ENCODE data around the gene DDHD1.

Gene DDHD1

DNA sequence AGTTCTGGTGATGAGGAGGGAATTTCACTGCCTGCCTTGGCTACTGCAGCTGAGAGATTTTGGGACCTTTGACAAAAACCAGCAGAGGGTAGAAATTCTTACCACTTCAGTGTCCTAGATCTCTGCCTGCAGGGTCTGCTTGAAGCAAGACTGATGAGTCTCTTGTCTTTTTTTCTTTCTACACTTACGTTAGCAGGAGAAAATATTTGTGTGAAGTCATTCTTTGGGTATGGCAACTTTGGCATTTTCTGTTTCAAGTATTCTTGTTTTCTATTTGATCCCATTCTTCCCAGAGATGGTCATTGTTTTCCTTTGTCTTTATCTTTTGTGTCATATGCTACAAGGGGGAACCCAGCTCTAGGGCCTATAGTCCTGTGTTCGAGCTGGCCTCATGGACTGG, 136.6 kb downstream of the DDHD1 start:
- Histone ChIP-seq H4K8ac (ENCODE audit: low read length) (no peak overlapping the region), H3K4ac (ENCODE audit: low read depth in 1 of 2, low read length in 2 of 2) (no peak overlapping the region), H2AK5ac (ENCODE audit: low read length, severe bottlenecking) (no peak overlapping the region), H3K23ac (ENCODE audit: low read length in 2 of 2) (no peak overlapping the region), H3K14ac (ENCODE audit: low read length in 2 of 2) (no peak overlapping the region), H3K27me3 (ENCODE audit: control insufficient read depth in 1 of 2, insufficient read depth in 1 of 2, low read length in 2 of 2) (no peaks in the 10 kb centered on the region), H3K4me2 (ENCODE audit: low read length, poor library complexity, severe bottlenecking) (no peak overlapping the region), H3K79me1 (replicated peaks; ENCODE audit: low read length, poor library complexity, severe bottlenecking) (no peaks in the 10 kb centered on the region), H2BK12ac (ENCODE audit: low read length in 2 of 2) (no peak overlapping the region), H4K91ac (ENCODE audit: low read length) (no peak overlapping the region), H2BK120ac (ENCODE audit: low read depth, low read length) (no peak overlapping the region), H3K9me3 (ENCODE audit: control insufficient read depth, low read length) (no peaks in the 10 kb centered on the region), H3K4me1 (ENCODE audit: control insufficient read depth, insufficient read depth, low read depth, low read length) (no peaks in the 10 kb centered on the region), H3K27ac (ENCODE audit: low read length, poor library complexity, severe bottlenecking) (peak overlapping the region; percentile 27), H3K18ac (ENCODE audit: low read depth in 1 of 2, low read length in 2 of 2) (no peak overlapping the region), H3K36me3 (ENCODE audit: control insufficient read depth in 1 of 2, insufficient read depth in 2 of 2, low read depth in 1 of 2, low read length in 2 of 2) (no peaks in the 10 kb centered on the region), H2BK5ac (ENCODE audit: low read depth, low read length, poor library complexity, severe bottlenecking) (no peak overlapping the region), H3K4me3 (ENCODE audit: insufficient read depth in 1 of 2, low read depth in 1 of 2, low read length in 2 of 2) (no peak overlapping the region), H2BK15ac (ENCODE audit: low read depth, poor library complexity, severe bottlenecking) (no peak overlapping the region), H2AFZ (ENCODE audit: low read depth, low read length) (no peak overlapping the region), H3K9ac (ENCODE audit: low read length) (no peak overlapping the region)
- DNase-seq, result no peak
- 95% methylated on average over 1 of the region's 2 CpGs for WGBS

DNA sequence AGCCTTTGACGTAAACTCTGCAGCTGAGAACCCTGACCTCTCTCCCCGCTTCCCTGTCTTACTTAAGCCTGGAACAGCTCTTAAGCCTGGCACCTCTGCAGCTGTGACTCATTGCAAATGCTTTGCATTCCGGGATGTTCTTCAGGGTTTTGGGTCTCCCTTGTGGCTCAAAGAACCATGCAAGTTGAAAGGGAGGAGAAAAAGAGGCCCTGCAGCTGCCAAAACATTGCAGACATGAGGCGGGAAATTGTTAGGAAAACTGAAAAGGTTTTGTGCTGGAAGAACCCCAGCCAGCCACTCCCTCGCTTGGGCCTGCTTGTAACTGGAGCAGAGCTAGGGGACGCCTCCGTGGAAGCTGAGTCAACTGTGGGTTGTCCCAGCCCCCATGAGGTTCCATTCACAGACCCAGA, 142.1 kb downstream of the DDHD1 start:
- H3K14ac ChIP-seq (ENCODE audit: low read length in 2 of 2), result no peak overlapping the region
- no peak overlapping the region for H2BK5ac ChIP-seq (ENCODE audit: low read depth, low read length, poor library complexity, severe bottlenecking)
- H3K9ac ChIP-seq (ENCODE audit: low read length), result peak overlapping the region; percentile 59
- 0% methylated on average over 7 of the region's 7 CpGs for WGBS
- H3K4me3 ChIP-seq (ENCODE audit: insufficient read depth in 1 of 2, low read depth in 1 of 2, low read length in 2 of 2), result peak overlapping the region in 1 of 2 experiments; percentile 43
- H2AK5ac ChIP-seq (ENCODE audit: low read length, severe bottlenecking), result no peak overlapping the region
- no peak overlapping the region for H3K23ac ChIP-seq (ENCODE audit: low read length in 2 of 2)
- no peaks in the 10 kb centered on the region for H3K79me1 ChIP-seq (replicated peaks; ENCODE audit: low read length, poor library complexity, severe bottlenecking)
- H2AFZ ChIP-seq (ENCODE audit: low read depth, low read length), result no peak overlapping the region
- no peak overlapping the region for H2BK120ac ChIP-seq (ENCODE audit: low read depth, low read length)
- H3K36me3 ChIP-seq (ENCODE audit: control insufficient read depth in 1 of 2, insufficient read depth in 2 of 2, low read depth in 1 of 2, low read length in 2 of 2), result no peaks in the 10 kb centered on the region
- H3K27ac ChIP-seq (ENCODE audit: low read length, poor library complexity, severe bottlenecking), result peak overlapping the region; percentile 87
- no peak overlapping the region for H4K91ac ChIP-seq (ENCODE audit: low read length)
- no peak overlapping the region for H2BK15ac ChIP-seq (ENCODE audit: low read depth, poor library complexity, severe bottlenecking)
- H2BK12ac ChIP-seq (ENCODE audit: low read length in 2 of 2), result no peak overlapping the region
- peaks cover 4% of the 10 kb centered on the region for H3K4me1 ChIP-seq (ENCODE audit: control insufficient read depth, insufficient read depth, low read depth, low read length)
- no peak overlapping the region for H3K4ac ChIP-seq (ENCODE audit: low read depth in 1 of 2, low read length in 2 of 2)
- peak overlapping the region; percentile 10 for H3K4me2 ChIP-seq (ENCODE audit: low read length, poor library complexity, severe bottlenecking)
- H3K18ac ChIP-seq (ENCODE audit: low read depth in 1 of 2, low read length in 2 of 2), result peak overlapping the region in 1 of 2 experiments; percentile 89
- peak; percentile 94 for DNase-seq
- no peaks in the 10 kb centered on the region for H3K27me3 ChIP-seq (ENCODE audit: control insufficient read depth in 1 of 2, insufficient read depth in 1 of 2, low read length in 2 of 2)
- H3K9me3 ChIP-seq (ENCODE audit: control insufficient read depth, low read length), result no peaks in the 10 kb centered on the region
- no peak overlapping the region for H4K8ac ChIP-seq (ENCODE audit: low read length)

DNA sequence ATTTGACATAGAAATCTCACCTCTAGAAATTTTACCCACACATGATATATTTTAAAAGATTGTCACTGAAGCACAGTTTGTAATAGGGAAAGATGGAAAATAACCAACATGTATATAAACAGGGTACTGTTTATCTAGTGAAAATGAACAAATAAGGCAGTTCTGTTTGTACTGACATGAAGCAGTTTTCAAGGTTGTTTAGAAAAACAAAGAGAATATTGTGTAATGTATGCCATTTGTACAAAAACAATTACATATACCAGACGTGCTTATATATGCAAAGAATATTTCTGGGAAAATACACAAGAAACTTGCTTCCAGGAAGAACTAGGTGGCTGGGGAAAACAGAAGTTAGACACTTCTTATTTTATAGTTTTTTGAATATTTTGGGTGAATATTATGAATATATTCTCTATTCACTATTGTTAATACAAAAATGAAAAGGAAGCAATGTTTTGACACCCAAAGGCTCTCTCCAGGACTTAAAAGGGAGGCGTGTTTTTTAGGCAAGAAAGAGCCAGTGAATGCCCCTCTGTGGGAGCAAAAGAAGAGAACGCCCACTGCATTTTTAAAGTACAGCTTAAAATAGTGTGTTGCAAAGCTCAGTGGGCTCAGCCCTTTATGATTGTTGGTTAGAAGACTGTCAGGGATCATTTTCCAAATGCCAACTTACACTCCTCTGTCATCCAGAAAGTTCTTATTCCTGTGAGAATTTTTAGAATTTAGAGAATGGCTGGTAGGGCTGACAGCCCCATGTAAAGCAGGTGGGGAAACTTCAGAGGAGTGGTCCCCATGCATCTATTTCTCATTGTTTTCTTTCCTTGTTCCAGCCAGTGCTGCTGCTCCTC, 142.7 kb downstream of the DDHD1 start:
- Histone ChIP-seq H2BK15ac (ENCODE audit: low read depth, poor library complexity, severe bottlenecking) (peak overlapping the region; percentile 19), H4K8ac (ENCODE audit: low read length) (no peak overlapping the region), H3K14ac (ENCODE audit: low read length in 2 of 2) (no peak overlapping the region), H3K4me1 (ENCODE audit: control insufficient read depth, insufficient read depth, low read depth, low read length) (peaks cover 4% of the 10 kb centered on the region), H3K23ac (ENCODE audit: low read length in 2 of 2) (no peak overlapping the region), H3K4me3 (ENCODE audit: insufficient read depth in 1 of 2, low read depth in 1 of 2, low read length in 2 of 2) (peak overlapping the region in 1 of 2 experiments; percentile 43), H3K4me2 (ENCODE audit: low read length, poor library complexity, severe bottlenecking) (no peak overlapping the region), H2BK120ac (ENCODE audit: low read depth, low read length) (no peak overlapping the region), H2BK5ac (ENCODE audit: low read depth, low read length, poor library complexity, severe bottlenecking) (no peak overlapping the region), H2BK12ac (ENCODE audit: low read length in 2 of 2) (no peak overlapping the region), H3K27me3 (ENCODE audit: control insufficient read depth in 1 of 2, insufficient read depth in 1 of 2, low read length in 2 of 2) (no peaks in the 10 kb centered on the region), H3K9me3 (ENCODE audit: control insufficient read depth, low read length) (no peaks in the 10 kb centered on the region), H3K9ac (ENCODE audit: low read length) (peak overlapping the region; percentile 59), H2AK5ac (ENCODE audit: low read length, severe bottlenecking) (no peak overlapping the region), H2AFZ (ENCODE audit: low read depth, low read length) (no peak overlapping the region), H4K91ac (ENCODE audit: low read length) (no peak overlapping the region), H3K27ac (ENCODE audit: low read length, poor library complexity, severe bottlenecking) (peak overlapping the region; percentile 87), H3K36me3 (ENCODE audit: control insufficient read depth in 1 of 2, insufficient read depth in 2 of 2, low read depth in 1 of 2, low read length in 2 of 2) (no peaks in the 10 kb centered on the region), H3K4ac (ENCODE audit: low read depth in 1 of 2, low read length in 2 of 2) (peak overlapping the region in 1 of 2 experiments; percentile 61), H3K18ac (ENCODE audit: low read depth in 1 of 2, low read length in 2 of 2) (peak overlapping the region in 1 of 2 experiments; percentile 81), H3K79me1 (replicated peaks; ENCODE audit: low read length, poor library complexity, severe bottlenecking) (no peaks in the 10 kb centered on the region)
- peak; percentile 34 for DNase-seq
- WGBS, result 90% methylated on average over 1 of the region's 3 CpGs

DNA sequence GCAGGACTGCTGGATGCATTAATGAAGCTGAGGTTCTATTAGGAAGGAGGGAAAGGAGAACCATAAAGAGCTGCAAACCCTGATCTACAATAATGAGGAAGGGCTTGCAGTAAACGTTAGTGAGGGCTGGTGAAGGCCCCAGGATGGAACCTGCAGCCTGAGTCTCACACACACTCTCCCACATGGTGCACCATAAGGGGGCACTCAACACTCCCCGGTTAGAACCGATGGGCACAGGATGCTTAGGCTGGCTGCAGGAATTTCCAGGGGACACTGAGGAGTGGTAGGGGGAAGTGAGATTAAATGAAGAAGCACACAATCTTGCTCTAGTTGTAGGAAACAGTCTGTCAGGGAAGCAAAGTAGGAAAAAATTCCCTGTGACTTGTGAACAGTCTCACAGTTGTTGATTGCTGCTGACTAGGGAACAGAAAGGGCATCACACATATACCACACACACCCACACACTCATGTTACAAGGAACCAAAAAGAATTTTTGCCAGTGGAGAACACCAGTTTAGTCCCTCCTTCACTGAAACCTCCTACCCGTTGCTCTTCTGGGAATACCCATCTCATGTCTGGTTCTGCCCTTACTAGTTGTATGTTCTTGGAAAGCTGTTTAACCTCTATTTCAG, 146.1 kb downstream of the DDHD1 start:
- no peaks in the 10 kb centered on the region for H3K27me3 ChIP-seq (ENCODE audit: control insufficient read depth in 1 of 2, insufficient read depth in 1 of 2, low read length in 2 of 2)
- H2BK120ac ChIP-seq (ENCODE audit: low read depth, low read length), result no peak overlapping the region
- H3K4me1 ChIP-seq (ENCODE audit: control insufficient read depth, insufficient read depth, low read depth, low read length), result peaks cover 5% of the 10 kb centered on the region
- H3K23ac ChIP-seq (ENCODE audit: low read length in 2 of 2), result no peak overlapping the region
- no peak overlapping the region for H3K27ac ChIP-seq (ENCODE audit: low read length, poor library complexity, severe bottlenecking)
- no peak overlapping the region for H3K4ac ChIP-seq (ENCODE audit: low read depth in 1 of 2, low read length in 2 of 2)
- H2BK12ac ChIP-seq (ENCODE audit: low read length in 2 of 2), result no peak overlapping the region
- H3K4me2 ChIP-seq (ENCODE audit: low read length, poor library complexity, severe bottlenecking), result no peak overlapping the region
- no peak overlapping the region for H4K8ac ChIP-seq (ENCODE audit: low read length)
- no peak overlapping the region for H4K91ac ChIP-seq (ENCODE audit: low read length)
- H2AK5ac ChIP-seq (ENCODE audit: low read length, severe bottlenecking), result no peak overlapping the region
- H3K9me3 ChIP-seq (ENCODE audit: control insufficient read depth, low read length), result no peaks in the 10 kb centered on the region
- H3K18ac ChIP-seq (ENCODE audit: low read depth in 1 of 2, low read length in 2 of 2), result no peak overlapping the region
- DNase-seq, result no peak
- H3K79me1 ChIP-seq (replicated peaks; ENCODE audit: low read length, poor library complexity, severe bottlenecking), result no peaks in the 10 kb centered on the region
- no peaks in the 10 kb centered on the region for H3K36me3 ChIP-seq (ENCODE audit: control insufficient read depth in 1 of 2, insufficient read depth in 2 of 2, low read depth in 1 of 2, low read length in 2 of 2)
- H3K4me3 ChIP-seq (ENCODE audit: insufficient read depth in 1 of 2, low read depth in 1 of 2, low read length in 2 of 2), result no peak overlapping the region
- no peak overlapping the region for H3K14ac ChIP-seq (ENCODE audit: low read length in 2 of 2)
- no peak overlapping the region for H3K9ac ChIP-seq (ENCODE audit: low read length)
- 67% methylated on average over 4 of the region's 4 CpGs for WGBS
- no peak overlapping the region for H2BK15ac ChIP-seq (ENCODE audit: low read depth, poor library complexity, severe bottlenecking)
- H2AFZ ChIP-seq (ENCODE audit: low read depth, low read length), result no peak overlapping the region
- no peak overlapping the region for H2BK5ac ChIP-seq (ENCODE audit: low read depth, low read length, poor library complexity, severe bottlenecking)
